ENCODE measurements around the gene CXCL6.

The CXCL6 gene

DNA sequence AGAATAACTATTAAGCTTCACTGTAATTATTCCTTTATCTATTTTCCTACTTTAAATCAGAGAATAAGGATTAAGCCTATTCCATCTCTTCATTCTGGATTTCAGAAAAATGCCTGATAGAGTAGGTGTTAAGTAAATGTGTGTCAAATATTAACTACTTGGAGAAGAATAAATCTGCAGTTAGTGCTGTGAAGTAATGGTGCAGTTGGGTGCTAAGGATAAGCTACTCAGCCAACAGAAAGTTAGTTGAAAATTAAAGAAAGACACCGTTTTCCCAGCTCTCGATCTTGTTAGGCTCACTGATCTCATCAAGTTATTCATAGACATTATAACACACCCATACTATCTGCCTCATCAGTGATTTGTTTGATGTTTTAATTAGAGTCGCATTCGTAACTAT is 23.7 kb downstream of the CXCL6 start:
- TF ChIP-seq, protein P1, sequence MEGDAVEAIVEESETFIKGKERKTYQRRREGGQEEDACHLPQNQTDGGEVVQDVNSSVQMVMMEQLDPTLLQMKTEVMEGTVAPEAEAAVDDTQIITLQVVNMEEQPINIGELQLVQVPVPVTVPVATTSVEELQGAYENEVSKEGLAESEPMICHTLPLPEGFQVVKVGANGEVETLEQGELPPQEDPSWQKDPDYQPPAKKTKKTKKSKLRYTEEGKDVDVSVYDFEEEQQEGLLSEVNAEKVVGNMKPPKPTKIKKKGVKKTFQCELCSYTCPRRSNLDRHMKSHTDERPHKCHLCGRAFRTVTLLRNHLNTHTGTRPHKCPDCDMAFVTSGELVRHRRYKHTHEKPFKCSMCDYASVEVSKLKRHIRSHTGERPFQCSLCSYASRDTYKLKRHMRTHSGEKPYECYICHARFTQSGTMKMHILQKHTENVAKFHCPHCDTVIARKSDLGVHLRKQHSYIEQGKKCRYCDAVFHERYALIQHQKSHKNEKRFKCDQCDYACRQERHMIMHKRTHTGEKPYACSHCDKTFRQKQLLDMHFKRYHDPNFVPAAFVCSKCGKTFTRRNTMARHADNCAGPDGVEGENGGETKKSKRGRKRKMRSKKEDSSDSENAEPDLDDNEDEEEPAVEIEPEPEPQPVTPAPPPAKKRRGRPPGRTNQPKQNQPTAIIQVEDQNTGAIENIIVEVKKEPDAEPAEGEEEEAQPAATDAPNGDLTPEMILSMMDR (IDR thresholded peaks at IDR 0.05; ENCODE audit: control extremely low read depth, extremely low read depth, low read depth, missing control alignments), result no peak
- POLR2A ChIA-PET, result no interaction called here
- CTCF ChIA-PET, result interaction anchor here (1.2 to 1.8 kb wide), 5 partner anchors 10 to 198 kb away, joined by 3 to 5 read pairs (median 3); no protein-coding TSS in a partner anchor
- DNase-seq (ENCODE audit: extremely low spot score), result no peak

DNA sequence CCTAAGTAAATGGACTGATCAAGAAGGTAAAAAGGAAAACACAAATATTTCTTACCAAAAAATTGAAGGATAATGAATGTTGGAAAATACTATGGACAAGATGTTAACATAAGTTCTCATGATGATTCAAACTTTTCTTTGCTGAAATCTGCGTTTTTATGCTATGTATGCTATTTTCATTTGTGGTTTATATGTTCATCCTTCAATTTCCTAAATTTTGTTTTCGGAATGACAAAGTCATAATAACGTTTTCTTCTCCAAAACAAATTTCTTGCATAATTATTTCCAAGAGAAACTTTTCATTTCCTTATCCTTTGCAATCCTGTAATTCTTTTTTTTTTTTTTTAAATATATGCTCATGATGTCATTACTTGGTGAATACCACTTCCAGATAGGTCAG is 24.4 kb downstream of the CXCL6 start:
- POLR2A ChIA-PET, result no interaction called here
- no peak for DNase-seq (ENCODE audit: extremely low spot score)
- CTCF ChIA-PET, result interaction anchor here (1.8 kb wide), 1 partner anchor 18 kb away, joined by 5 read pairs; no protein-coding TSS in a partner anchor
- TF ChIP-seq, protein P1 (IDR thresholded peaks at IDR 0.05; ENCODE audit: control extremely low read depth, extremely low read depth, low read depth, missing control alignments), result no peak

DNA sequence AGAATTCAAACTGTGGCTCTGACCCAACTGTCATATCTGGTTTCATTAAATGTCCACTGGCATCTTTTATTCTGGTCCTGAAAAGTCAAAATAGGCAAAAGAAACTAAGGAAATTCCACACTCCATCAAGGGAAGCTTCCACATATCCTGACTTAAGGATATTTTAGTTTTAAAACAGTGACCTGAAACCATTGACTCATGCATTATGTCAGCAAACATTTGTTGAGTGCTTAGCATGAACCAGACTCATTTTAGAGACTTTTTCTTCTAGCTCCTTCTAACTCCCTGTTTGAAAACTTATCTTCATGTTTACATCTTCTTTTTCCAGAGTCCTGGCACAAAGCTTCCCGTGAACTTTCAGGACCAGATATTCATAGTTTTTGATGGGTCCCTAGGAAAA is 25.8 kb downstream of the CXCL6 start:
- ChIA-PET CTCF (interaction anchor here (1.0 kb wide), 1 partner anchor 10 kb away, joined by 5 read pairs; no protein-coding TSS in a partner anchor), POLR2A (no interaction called here)
- TF ChIP-seq, protein P1 (IDR thresholded peaks at IDR 0.05; ENCODE audit: control extremely low read depth, extremely low read depth, low read depth, missing control alignments), result no peak
- DNase-seq (ENCODE audit: extremely low spot score), result no peak

DNA sequence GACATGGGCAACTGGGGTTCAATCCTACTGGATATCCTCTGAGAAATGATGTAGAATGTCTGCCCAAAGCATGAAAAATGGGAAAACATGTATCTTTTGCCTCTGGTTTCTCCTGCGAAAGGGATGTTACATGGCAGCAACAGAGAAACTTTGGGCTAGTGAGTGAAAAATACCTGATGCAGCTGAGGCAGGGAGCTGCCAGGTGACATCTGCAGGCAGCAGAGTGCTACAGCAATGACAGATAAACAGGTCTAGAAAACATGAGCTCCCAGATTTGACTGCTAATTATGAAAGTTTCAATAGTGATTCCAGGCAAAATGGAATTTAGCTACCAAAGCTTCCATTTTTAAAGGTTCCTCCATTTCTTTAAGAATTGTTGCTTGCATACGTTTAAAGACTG is 27.9 kb downstream of the CXCL6 start:
- DNase-seq (ENCODE audit: extremely low spot score), result peak; percentile 15
- ChIA-PET POLR2A (no interaction called here), CTCF (interaction anchor here (1.1 to 2.1 kb wide), 5 partner anchors 10 to 209 kb away, joined by 3 to 15 read pairs (median 4); no protein-coding TSS in a partner anchor)
- TF ChIP-seq, protein P1 (IDR thresholded peaks at IDR 0.05; ENCODE audit: control extremely low read depth, extremely low read depth, low read depth, missing control alignments), result peak; percentile 51

DNA sequence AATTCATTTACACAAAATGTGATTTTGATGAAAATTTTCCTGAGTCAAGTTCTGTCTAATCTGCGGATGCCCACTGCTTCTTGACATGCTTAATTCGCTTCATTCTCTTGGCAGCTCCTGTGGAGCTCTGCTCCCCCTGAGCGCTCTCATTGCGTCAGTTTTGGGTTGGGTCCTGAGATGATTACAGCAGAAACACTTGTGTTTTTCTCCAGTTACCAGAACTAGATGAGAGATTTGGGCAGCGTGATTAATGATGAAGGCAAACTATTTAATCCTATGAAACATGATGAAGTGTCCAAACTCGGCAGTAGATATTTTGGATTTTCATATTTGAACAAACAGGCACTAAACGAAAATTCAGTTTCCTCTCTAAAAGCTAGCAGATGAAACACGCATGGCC is 28.5 kb downstream of the CXCL6 start:
- no peak for DNase-seq (ENCODE audit: extremely low spot score)
- TF ChIP-seq, protein P1 (IDR thresholded peaks at IDR 0.05; ENCODE audit: control extremely low read depth, extremely low read depth, low read depth, missing control alignments), result no peak
- ChIA-PET CTCF (interaction anchor here (1.1 to 2.1 kb wide), 5 partner anchors 10 to 210 kb away, joined by 3 to 15 read pairs (median 4); no protein-coding TSS in a partner anchor), POLR2A (no interaction called here)

DNA sequence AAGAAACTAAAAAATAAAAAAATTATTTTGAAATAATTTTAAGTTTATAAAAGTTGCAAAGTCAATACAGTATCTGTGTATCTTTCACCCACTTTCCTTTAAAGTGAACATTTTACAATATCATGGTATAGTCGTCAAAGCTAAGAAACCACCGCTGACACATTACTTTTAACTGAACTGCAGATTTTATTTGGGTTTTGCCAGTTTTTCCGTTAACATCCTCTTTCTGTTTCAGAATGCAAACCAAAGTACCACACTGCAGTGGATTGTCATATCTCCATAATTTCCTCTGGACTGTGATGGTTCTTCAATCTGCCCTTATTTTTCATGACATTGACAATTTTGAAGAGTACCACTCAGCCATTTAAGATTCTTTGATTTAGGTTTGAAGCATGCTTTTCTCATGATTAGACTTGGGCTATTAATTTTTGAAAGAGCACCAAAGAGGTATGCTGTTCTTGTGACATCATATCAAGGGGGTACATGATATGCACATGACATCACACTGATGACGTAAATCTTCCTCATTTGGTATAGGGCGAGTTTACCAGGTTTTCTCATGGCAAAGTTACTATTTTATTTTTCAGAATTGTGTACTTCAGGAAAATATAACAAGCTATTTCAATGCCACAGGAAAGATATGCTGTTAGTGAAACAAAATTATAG is 29.1 kb downstream of the CXCL6 start:
- CTCF ChIA-PET, result interaction anchor here (1.7 kb wide), 1 partner anchor 14 kb away, joined by 3 read pairs; no protein-coding TSS in a partner anchor
- POLR2A ChIA-PET, result no interaction called here

More for the DNA sequence above, 29.1 kb downstream of the CXCL6 start:
- no peak for DNase-seq (ENCODE audit: extremely low spot score)
- TF ChIP-seq, protein P1 (IDR thresholded peaks at IDR 0.05; ENCODE audit: control extremely low read depth, extremely low read depth, low read depth, missing control alignments), result no peak

All from GM10248 (cell line).